ENCODE results near the gene SLC8B1. TPM values are rescaled to one million over a fixed set of nuclear protein-coding genes. Genes with fewer than 3 reads are reported as not detected.

The SLC8B1 gene
- total RNA-seq, 1 experiment from 2014 or later: 34.1 TPM

GRCh38 chr12:113293100-113293499 lies 41.8 kb downstream of the SLC8B1 start:
- intact Hi-C loops (cut with micrococcal nuclease): no loop called here
- Histone ChIP-seq H3K36me3 (ENCODE audit: low read depth, low read length) (peaks cover 2% of the 10 kb centered on the region; the same call in 1 of the 2 replicates), H4K20me1 (ENCODE audit: low read length) (no peaks in the 10 kb centered on the region), H3K4me1 (ENCODE audit: insufficient read depth, low read length) (no peaks in the 10 kb centered on the region), H3K79me2 (ENCODE audit: low read length) (no peaks in the 10 kb centered on the region), H3K9me2 (replicated peaks; ENCODE audit: low read length) (no peaks in the 10 kb centered on the region), H3K9me3 (ENCODE audit: low read length) (no peaks in the 10 kb centered on the region), H3K4me3 (ENCODE audit: low read length) (no peak overlapping the region), H3K9ac (ENCODE audit: low read length) (no peak overlapping the region), H3K27me3 (ENCODE audit: low read length) (no peaks in the 10 kb centered on the region), H2AFZ (ENCODE audit: low read length) (no peak overlapping the region), H3K27ac (ENCODE audit: low read length) (no peak overlapping the region), H3K4me2 (ENCODE audit: low read length) (no peak overlapping the region), H3F3A (ENCODE audit: low read length, unreplicated experiment) (no peaks in the 10 kb centered on the region)
- no peak for DNase-seq
- no TSS peak for BruUV-seq (replicated peaks)
- CTCF ChIA-PET: interaction anchor here (0.6 kb wide), 1 partner anchor 17 kb away, joined by 3 read pairs; no protein-coding TSS in a partner anchor
- no peak for TF ChIP-seq EZH2phosphoT487 (IDR thresholded peaks at IDR 0.05; ENCODE audit: borderline replicate concordance, low read length)
- TF ChIP-seq, protein P1, sequence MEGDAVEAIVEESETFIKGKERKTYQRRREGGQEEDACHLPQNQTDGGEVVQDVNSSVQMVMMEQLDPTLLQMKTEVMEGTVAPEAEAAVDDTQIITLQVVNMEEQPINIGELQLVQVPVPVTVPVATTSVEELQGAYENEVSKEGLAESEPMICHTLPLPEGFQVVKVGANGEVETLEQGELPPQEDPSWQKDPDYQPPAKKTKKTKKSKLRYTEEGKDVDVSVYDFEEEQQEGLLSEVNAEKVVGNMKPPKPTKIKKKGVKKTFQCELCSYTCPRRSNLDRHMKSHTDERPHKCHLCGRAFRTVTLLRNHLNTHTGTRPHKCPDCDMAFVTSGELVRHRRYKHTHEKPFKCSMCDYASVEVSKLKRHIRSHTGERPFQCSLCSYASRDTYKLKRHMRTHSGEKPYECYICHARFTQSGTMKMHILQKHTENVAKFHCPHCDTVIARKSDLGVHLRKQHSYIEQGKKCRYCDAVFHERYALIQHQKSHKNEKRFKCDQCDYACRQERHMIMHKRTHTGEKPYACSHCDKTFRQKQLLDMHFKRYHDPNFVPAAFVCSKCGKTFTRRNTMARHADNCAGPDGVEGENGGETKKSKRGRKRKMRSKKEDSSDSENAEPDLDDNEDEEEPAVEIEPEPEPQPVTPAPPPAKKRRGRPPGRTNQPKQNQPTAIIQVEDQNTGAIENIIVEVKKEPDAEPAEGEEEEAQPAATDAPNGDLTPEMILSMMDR (conservative IDR thresholded peaks at IDR 0.05; ENCODE audit: low read depth, low read length): no peak
- TF ChIP-seq EZH2 (IDR thresholded peaks at IDR 0.05; ENCODE audit: low read length, unreplicated experiment): no peak
- no peak for ATAC-seq
- POLR2A ChIA-PET (ENCODE audit: unreplicated experiment): no interaction called here

GRCh38 chr12:113292547-113292946 lies 42.4 kb downstream of the SLC8B1 start:
- Histone ChIP-seq H3F3A (ENCODE audit: low read length, unreplicated experiment) (no peaks in the 10 kb centered on the region), H4K20me1 (ENCODE audit: low read length) (no peaks in the 10 kb centered on the region), H3K9me2 (replicated peaks; ENCODE audit: low read length) (no peaks in the 10 kb centered on the region), H3K4me2 (ENCODE audit: low read length) (no peak overlapping the region), H3K4me3 (ENCODE audit: low read length) (no peak overlapping the region), H3K36me3 (ENCODE audit: low read depth, low read length) (peaks cover 2% of the 10 kb centered on the region; the same call in 1 of the 2 replicates), H3K9ac (ENCODE audit: low read length) (no peak overlapping the region), H3K27ac (ENCODE audit: low read length) (no peak overlapping the region), H3K27me3 (ENCODE audit: low read length) (no peaks in the 10 kb centered on the region), H3K9me3 (ENCODE audit: low read length) (no peaks in the 10 kb centered on the region), H3K4me1 (ENCODE audit: insufficient read depth, low read length) (no peaks in the 10 kb centered on the region), H2AFZ (ENCODE audit: low read length) (no peak overlapping the region), H3K79me2 (ENCODE audit: low read length) (no peaks in the 10 kb centered on the region)
- ATAC-seq (no peak), DNase-seq (no peak)
- ChIA-PET POLR2A (ENCODE audit: unreplicated experiment) (no interaction called here), CTCF (no interaction called here)
- BruUV-seq (replicated peaks): no TSS peak
- intact Hi-C loops (cut with micrococcal nuclease): no loop called here
- TF ChIP-seq, protein P1 (conservative IDR thresholded peaks at IDR 0.05; ENCODE audit: low read depth, low read length): no peak
- no peak for TF ChIP-seq EZH2phosphoT487 (IDR thresholded peaks at IDR 0.05; ENCODE audit: borderline replicate concordance, low read length)
- TF ChIP-seq EZH2 (IDR thresholded peaks at IDR 0.05; ENCODE audit: low read length, unreplicated experiment): no peak

DNA sequence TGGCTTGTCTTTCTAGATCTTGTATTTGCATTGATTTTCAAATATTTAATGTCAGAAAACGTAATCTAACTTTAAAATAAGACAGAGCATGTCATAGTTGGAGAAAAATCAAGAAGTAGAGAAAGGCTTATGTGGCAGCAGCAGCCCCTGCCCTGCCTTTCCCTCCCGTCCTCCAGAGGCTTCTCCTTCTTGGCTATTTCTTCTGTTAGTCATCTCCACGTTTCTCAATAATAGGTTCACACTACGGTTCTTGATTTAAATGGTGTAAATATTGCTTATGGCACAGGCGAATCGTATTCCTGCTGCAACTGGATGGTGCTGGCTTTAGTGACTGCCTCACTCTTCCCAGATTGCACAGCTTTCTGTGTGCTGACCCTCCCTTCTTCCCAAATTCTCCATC lies 42.8 kb downstream of the SLC8B1 start:
- H3K9me3 ChIP-seq (ENCODE audit: low read length): no peaks in the 10 kb centered on the region
- H3K27ac ChIP-seq (ENCODE audit: low read length): no peak overlapping the region
- CTCF ChIA-PET: no interaction called here
- no peak overlapping the region for H3K4me2 ChIP-seq (ENCODE audit: low read length)
- ATAC-seq (no peak), DNase-seq (no peak)
- no peaks in the 10 kb centered on the region for H3K27me3 ChIP-seq (ENCODE audit: low read length)
- no peaks in the 10 kb centered on the region for H3K79me2 ChIP-seq (ENCODE audit: low read length)
- H3K4me3 ChIP-seq (ENCODE audit: low read length): no peak overlapping the region
- no peak overlapping the region for H3K9ac ChIP-seq (ENCODE audit: low read length)
- no TSS peak for BruUV-seq (replicated peaks)
- no peaks in the 10 kb centered on the region for H4K20me1 ChIP-seq (ENCODE audit: low read length)
- POLR2A ChIA-PET (ENCODE audit: unreplicated experiment): no interaction called here
- TF ChIP-seq, protein P1 (conservative IDR thresholded peaks at IDR 0.05; ENCODE audit: low read depth, low read length): no peak
- no peak for TF ChIP-seq EZH2phosphoT487 (IDR thresholded peaks at IDR 0.05; ENCODE audit: borderline replicate concordance, low read length)
- no peak for TF ChIP-seq EZH2 (IDR thresholded peaks at IDR 0.05; ENCODE audit: low read length, unreplicated experiment)
- H3K4me1 ChIP-seq (ENCODE audit: insufficient read depth, low read length): no peaks in the 10 kb centered on the region
- peaks cover 2% of the 10 kb centered on the region; the same call in 1 of the 2 replicates for H3K36me3 ChIP-seq (ENCODE audit: low read depth, low read length)
- H3K9me2 ChIP-seq (replicated peaks; ENCODE audit: low read length): no peaks in the 10 kb centered on the region
- no peak overlapping the region for H2AFZ ChIP-seq (ENCODE audit: low read length)
- H3F3A ChIP-seq (ENCODE audit: low read length, unreplicated experiment): no peaks in the 10 kb centered on the region
- intact Hi-C loops (cut with micrococcal nuclease): no loop called here
